ENCODE data around the gene PLA2G10.
"Not testable (repeated sequence)": the region's sequence is repeated elsewhere in the genome, so short reads cannot be mapped to it uniquely, and the experiment has no call there.

PLA2G10 gene

DNA sequence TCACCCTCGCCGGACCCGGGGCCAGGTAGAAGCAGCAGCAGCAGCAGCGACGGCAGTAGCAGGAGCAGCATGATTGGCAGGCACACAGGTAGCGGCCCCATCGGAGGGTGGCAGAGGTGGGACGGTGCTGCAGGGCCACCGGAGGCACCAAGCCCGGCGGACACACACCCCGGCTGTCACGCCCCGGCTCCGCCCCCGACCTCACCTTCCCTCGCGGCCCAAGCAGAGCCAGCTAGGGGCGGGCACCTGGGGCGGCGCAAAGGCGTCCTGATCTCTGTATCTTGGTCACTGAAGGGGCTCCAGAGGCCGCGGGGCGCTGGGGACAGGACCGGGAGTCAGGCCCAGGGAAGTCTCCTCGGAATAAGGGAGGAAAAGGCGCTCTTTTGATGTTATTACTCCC is at the start of gene PLA2G10:
Gene PLA2G10, minus strand, starts transcription at position 180 of the 400 bp plus-strand sequence. Its CDS starts 79 bp downstream, at position 101.
- not testable (repeated sequence) for DNase-seq

DNA sequence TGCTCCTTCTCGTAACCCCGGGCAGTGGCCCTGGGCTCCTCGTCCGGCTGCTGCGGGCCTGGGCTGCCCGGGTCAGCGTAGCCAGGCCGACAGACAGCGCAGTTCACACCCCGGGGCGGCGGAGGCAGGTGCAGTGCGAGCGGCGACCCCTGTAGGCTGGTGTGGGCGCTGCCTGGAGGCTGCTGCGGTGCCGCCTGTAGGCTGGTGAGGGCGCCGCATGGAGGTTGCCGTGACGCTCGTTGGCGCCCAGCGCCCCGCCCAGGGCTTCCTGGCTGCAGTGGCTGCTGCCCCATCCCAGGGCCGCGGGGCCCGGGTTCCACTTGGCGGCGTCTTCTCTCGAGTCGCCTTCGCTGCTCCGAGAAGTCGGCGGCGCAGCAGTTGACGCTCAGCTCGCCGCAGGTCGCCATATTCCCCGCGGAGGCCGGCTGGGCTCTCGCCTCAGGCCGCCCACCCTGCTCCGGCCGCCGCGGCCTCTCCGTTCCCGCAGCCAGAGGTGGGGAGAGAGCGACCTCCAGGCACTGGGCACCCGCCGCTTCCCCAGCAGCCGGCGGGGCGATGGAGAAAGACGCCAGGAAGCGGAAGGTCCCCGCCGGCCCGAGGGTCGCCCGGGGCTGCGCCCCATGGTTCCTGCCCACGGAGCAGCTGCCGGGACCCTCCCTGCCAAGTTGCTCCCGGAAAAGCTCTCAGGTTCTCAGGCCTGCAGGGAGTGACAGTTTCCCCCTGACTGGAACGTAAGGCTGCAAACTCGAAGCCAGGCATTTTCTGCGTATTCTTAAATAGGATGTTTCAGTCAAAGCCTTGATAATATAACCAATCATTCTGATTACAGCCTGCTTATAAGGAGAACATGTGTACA is 48.4 kb upstream of the PLA2G10 start, which contains the start of gene NPIPA2:
Gene NPIPA2, plus strand, starts transcription at position 261 of the 856 bp plus-strand sequence. CDS start 5,533 bp downstream, outside the sequence.
- DNase-seq: not testable (repeated sequence)

- not testable (repeated sequence) for DNase-seq
Observed at GRCh38 chr16:14741794-14742193, 47.7 kb upstream of the PLA2G10 start.

DNA sequence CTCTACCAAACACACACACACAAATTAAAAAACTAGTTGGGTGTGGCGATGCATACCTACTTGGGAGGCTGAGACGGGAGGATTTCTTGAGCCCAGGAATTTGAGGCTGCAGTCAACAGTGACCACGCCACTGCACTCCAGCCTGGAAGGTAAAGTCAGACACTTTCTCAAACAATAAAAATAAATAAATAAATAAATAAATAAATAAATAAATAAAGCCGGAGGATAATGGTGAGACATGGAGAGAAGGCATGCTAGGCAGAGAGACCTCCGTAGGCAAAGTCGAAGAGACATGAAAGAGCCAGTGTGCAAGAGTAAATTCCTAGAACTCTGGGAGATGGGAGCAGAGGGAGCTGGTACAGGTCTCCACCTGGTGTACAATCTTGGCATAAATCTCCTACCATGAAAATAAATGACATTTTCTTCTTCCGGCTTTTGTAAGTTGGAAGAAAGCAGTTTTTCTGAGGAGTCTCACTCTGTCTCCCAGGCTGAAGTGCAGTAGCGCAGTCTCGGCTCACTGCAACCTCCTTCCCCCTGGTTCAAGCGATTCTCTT is 46.8 kb upstream of the PLA2G10 start:
- not testable (repeated sequence) for DNase-seq

DNA sequence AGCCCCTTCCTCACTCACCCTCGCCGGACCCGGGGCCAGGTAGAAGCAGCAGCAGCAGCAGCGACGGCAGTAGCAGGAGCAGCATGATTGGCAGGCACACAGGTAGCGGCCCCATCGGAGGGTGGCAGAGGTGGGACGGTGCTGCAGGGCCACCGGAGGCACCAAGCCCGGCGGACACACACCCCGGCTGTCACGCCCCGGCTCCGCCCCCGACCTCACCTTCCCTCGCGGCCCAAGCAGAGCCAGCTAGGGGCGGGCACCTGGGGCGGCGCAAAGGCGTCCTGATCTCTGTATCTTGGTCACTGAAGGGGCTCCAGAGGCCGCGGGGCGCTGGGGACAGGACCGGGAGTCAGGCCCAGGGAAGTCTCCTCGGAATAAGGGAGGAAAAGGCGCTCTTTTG is 39.1 kb upstream of the PLA2G10 start:
- not testable (repeated sequence) for DNase-seq

GRCh38 chr16:14703156-14704011 is 9.3 kb upstream of the PLA2G10 start, which contains the start of gene NPIPA3:
NPIPA3 (plus strand) TSS chr16:14703411; CDS start chr16:14708944, 5,533 bp downstream.
- DNase-seq: not testable (repeated sequence)

- DNase-seq: not testable (repeated sequence)
Observed at GRCh38 chr16:14702672-14703071, 8.6 kb upstream of the PLA2G10 start.

GRCh38 chr16:14701859-14702258 is 7.8 kb upstream of the PLA2G10 start:
- DNase-seq: not testable (repeated sequence)

GRCh38 chr16:14685870-14686793 is 8.0 kb downstream of the PLA2G10 start:
- DNase-seq: not testable (repeated sequence)

DNA sequence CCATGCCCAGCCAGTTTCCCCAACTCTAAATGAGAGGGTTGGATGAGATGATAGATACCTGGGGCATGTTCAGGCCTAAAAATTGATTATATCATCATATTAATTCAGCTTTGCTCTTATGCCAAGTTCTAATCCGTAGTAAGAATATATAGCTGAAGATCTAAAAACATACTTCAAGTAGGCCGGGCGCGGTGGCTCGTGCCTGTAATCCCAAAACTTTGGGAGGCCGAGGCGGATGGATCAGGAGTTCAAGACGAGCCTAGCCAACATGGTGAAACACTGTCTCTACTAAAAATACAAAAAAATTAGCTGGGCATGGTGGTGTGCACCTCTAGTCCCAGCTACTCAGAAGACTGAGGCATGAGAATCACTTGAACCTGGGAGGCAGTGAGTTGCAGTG is 12.0 kb downstream of the PLA2G10 start:
- DNase-seq: no peak

DNA sequence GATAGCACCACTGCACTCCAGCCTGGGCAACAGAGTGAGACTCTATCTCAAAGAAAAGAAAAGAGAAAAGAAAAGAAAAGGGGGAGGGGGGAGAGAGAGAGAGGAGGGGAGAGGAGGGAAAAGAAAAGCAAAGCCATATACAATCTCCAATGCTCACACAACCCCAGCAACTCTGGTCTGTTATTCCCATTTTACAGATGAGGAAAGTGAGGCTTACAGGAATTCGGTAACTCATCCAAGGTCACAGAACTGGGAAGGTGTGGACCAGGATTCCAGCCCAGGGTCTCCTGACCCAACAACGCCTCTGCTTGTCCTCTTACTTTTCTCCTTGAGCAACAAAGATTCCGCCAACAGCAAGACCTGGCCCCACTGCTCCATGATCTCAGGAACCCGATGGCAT is 13.0 kb downstream of the PLA2G10 start:
- no peak for DNase-seq

DNA sequence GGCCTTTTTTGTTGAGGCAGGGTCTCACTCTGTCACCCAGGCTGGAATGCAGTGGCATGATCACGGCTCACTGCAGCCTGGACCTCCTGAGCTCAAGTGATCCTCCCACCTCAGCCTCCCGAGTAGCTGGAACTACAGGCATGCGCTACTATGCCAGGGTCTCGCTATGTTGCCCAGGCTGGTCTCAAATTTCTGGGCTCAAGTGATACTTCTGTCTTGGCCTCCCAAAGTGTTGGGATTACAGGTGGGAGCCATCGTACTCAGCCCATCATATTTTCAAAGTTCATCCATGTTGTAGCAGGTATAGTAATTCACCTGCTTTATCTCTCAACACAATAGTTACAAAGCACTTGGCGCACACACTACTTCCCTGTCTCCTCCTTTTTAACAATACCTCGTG is 13.7 kb downstream of the PLA2G10 start:
- not testable (repeated sequence) for DNase-seq

- no peak for DNase-seq
Observed at GRCh38 chr16:14678748-14679497, 15.2 kb downstream of the PLA2G10 start.

DNA sequence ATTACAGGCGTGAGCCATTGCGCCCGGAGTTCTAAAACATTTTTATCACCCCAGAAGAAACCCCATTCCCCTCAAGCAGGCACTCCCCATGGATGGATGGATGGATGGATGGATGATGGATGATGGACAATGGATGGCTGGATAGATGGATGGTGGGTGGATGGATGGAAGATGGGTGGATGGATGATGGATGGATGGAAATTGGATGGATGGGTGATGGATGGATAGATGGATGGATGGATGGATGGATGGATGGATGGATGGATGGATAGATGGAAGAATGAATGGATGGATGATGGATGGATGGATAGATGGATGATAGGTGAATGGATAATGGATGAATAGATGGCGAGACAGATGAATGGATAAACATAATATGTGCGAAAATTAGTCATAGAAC is 16.5 kb downstream of the PLA2G10 start:
- no peak for DNase-seq

GRCh38 chr16:14676633-14677032 is 17.5 kb downstream of the PLA2G10 start:
- DNase-seq: no peak

GRCh38 chr16:14672403-14672971 is 21.6 kb downstream of the PLA2G10 start:
- DNase-seq: no peak

- DNase-seq: no peak
Observed at GRCh38 chr16:14669776-14670175, 24.3 kb downstream of the PLA2G10 start.

DNA sequence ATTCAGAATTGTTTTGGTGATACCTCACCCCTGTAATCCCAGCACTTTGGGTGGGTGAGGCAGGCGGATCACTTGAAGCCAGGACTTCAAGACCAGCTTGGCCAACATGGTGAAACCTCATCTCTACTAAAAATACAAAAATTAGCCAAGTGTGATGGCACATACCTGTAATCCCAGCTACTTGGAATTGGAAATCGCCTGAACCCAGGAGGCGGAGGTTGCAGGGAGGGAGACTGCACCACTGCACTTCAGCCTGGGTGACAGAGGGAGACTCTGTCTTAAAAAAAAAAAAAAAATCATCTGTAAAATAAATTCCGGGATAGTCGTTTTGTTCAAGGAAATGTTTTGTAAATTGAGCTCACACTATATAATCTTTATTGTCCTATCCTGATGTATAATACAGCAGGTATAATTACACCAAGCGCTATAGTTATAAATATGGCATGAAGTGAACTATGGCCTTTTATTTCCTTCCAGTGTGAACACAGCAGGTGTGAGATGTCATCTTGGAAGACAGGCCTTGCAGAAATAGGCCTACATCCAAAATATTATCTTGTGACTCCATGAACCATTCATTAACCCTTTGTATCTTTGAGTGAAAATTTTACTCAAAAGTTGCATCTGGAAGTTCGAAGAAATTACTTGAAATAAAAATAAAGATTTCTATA is 25.4 kb downstream of the PLA2G10 start:
- no peak for DNase-seq

DNA sequence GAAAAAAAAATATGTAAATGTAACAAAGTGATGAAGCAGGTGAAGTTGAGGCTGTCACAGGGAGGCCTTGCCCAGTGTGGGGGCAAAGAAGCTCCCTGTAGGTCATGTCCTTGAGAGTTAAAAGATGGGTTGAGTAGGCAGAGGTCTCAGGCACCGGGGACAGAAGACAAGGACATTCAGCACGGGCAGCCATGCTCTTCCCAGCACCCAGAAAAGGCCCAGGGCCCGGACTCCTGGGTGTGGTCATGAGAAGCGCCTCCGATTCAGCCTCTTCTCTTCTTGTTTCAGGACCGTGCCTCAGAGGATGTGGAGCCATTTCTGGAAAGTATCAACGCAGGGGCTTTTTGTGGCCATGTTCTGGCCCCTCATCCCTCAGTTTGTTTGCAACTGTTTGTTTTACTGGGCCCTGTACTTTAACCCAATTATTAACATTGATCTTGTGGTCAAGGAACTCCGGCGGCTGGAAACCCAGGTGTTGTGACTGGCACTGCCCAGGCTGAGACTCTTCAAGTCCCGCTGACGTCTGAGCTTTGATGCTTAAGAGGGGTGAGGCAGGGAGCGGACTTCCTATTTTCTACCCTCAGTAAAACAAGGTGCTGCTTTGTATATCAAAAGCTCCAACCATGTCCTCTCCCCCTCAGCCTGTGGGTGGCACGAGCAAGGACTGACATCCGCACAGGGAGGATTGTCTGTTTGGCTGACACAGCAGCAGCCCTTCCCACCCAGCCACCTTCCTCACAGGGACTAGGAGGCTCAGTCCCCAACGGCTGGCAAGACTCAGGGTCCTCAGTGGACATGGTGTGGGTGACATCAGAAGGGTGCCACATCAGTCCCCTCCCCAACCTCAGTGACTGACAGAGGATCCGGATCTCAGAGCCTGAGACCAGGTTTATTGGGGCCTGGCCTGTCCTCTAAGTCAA is 26.5 kb downstream of the PLA2G10 start:
- no peak for DNase-seq
